SK-N-SH (cell line): ENCODE results near the gene SUSD3. TPM values are rescaled to one million over a fixed set of nuclear protein-coding genes. Genes with fewer than 3 reads are reported as not detected.

ENCODE experiments used
- CTCF ChIA-PET: fragments of 300-600, 350-600 bp; formaldehyde crosslinking; extraction: SDS; loops from one replicate; lab custom pipeline; 2021; lab: Yijun Ruan, JAX
- POLR2A ChIA-PET: fragments of 350-600 bp; sonication (Branson Sonifier 250); formaldehyde crosslinking; extraction: SDS; loops from one replicate; lab custom pipeline; 2020; ENCODE audit warnings: antibody characterized with exemption, inconsistent platforms; lab: Yijun Ruan, JAX
- DNase-seq: peaks from one replicate; pipeline ENCODE4 v3.0.0; 2012
- H2AFZ ChIP-seq: fragments of 200-600 bp; sonication (generic); 2 replicates; pipeline ENCODE4 v1.8.1; 2016; ENCODE audit warnings: antibody characterized with exemption, mild to moderate bottlenecking, low read depth
- H3F3A ChIP-seq: fragments of 200-600 bp; sonication (generic); replicated peaks from 2 replicates; pipeline ENCODE3; 2016; ENCODE audit warnings: antibody characterized with exemption, mild to moderate bottlenecking; ENCODE audit not compliant: insufficient read depth
- H3K27ac ChIP-seq, 2 experiments: fragments of 200-500 bp in 1 of 2; fragments of 200-600 bp in 1 of 2; sonication (Bioruptor generic) in 1 of 2; sonication (generic), shearing (Covaris generic) in 1 of 2; 2 replicates each; pipeline versions ENCODE4 v1.5.1 to v1.6.1; 2014 to 2016; ENCODE audit warnings: low read depth in 2 of 2, inconsistent platforms in 1 of 2, low read length in 1 of 2, mild to moderate bottlenecking in 1 of 2, mixed read lengths in 1 of 2
- H3K27me3 ChIP-seq: fragments of 200-600 bp; sonication (generic), shearing (Covaris generic); 2 replicates; pipeline ENCODE4 v1.6.1; 2016; ENCODE audit warnings: mixed run types; ENCODE audit not compliant: insufficient read depth
- H3K36me3 ChIP-seq, 2 experiments: fragments of 200-500 bp in 1 of 2; fragments of 200-600 bp in 1 of 2; sonication (Bioruptor generic) in 1 of 2; sonication (generic) in 1 of 2; replicated peaks in 1 of 2; 2 replicates each; pipeline versions ENCODE3 to v1.5.1; 2014 to 2016; ENCODE audit warnings: low read length in 1 of 2, mild to moderate bottlenecking in 1 of 2; ENCODE audit not compliant: insufficient read depth in 2 of 2, control insufficient read depth in 1 of 2
- H3K4me1 ChIP-seq, 2 experiments: fragments of 200-500 bp in 1 of 2; fragments of 200-600 bp in 1 of 2; sonication (Bioruptor generic) in 1 of 2; sonication (generic), shearing (Covaris generic) in 1 of 2; 2 replicates each; pipeline versions ENCODE4 v1.5.1 to v1.6.1; 2014 to 2016; ENCODE audit warnings: low read depth in 1 of 2, low read length in 1 of 2, mixed run types in 1 of 2; ENCODE audit not compliant: insufficient read depth in 2 of 2, control insufficient read depth in 1 of 2
- H3K4me2 ChIP-seq: fragments of 200-600 bp; sonication (generic), shearing (Covaris generic); 2 replicates; pipeline ENCODE4 v1.6.1; 2017; ENCODE audit warnings: mixed run types
- H3K4me3 ChIP-seq, 2 experiments: fragments of 200-500 bp in 1 of 2; fragments of 200-600 bp in 1 of 2; sonication (Bioruptor generic) in 1 of 2; sonication (generic), shearing (Covaris generic) in 1 of 2; 2 replicates each; pipeline versions ENCODE4 v1.5.1 to v1.8.1; 2014 to 2016; ENCODE audit warnings: low read depth in 2 of 2, inconsistent platforms in 1 of 2, low read length in 1 of 2, mild to moderate bottlenecking in 1 of 2, mixed read lengths in 1 of 2, moderate library complexity in 1 of 2
- H3K79me2 ChIP-seq: fragments of 200-600 bp; sonication (generic); 2 replicates; pipeline ENCODE4 v1.8.1; 2017; ENCODE audit warnings: mild to moderate bottlenecking; ENCODE audit not compliant: insufficient read depth
- H3K9ac ChIP-seq: fragments of 200-600 bp; sonication (generic); 2 replicates; pipeline ENCODE4 v1.6.1; 2017; ENCODE audit warnings: mixed run types
- H3K9me2 ChIP-seq: fragments of 200-600 bp; sonication (generic); 2 replicates; pipeline ENCODE4 v1.6.1; 2017; ENCODE audit warnings: mixed run types
- H3K9me3 ChIP-seq: fragments of 200-600 bp; sonication (generic); 2 replicates; pipeline ENCODE4 v1.6.1; 2017; ENCODE audit warnings: mixed run types, mild to moderate bottlenecking, moderate library complexity
- H4K20me1 ChIP-seq: fragments of 200-600 bp; sonication (generic); 2 replicates; pipeline ENCODE4 v1.6.1; 2017; ENCODE audit warnings: mild to moderate bottlenecking, mixed run types; ENCODE audit not compliant: insufficient read depth
- EZH2phosphoT487 ChIP-seq: fragments of 200-600 bp; sonication (generic); IDR thresholded peaks from 2 replicates; pipeline ENCODE4 v1.6.1; 2017; ENCODE audit warnings: low read depth, mixed run types, mild to moderate bottlenecking, antibody characterized with exemption, moderate library complexity, borderline replicate concordance
- FOXM1 ChIP-seq: IDR thresholded peaks from 2 replicates; pipeline ENCODE4 v1.4.0; 2012; ENCODE audit warnings: low read depth, mild to moderate bottlenecking
- JUND ChIP-seq: IDR thresholded peaks from 2 replicates; pipeline ENCODE4 v1.4.0; 2012
- MEF2A ChIP-seq: IDR thresholded peaks from 2 replicates; pipeline ENCODE4 v1.4.0; 2012; ENCODE audit warnings: low read depth, borderline replicate concordance
- NRF1 ChIP-seq: IDR thresholded peaks from 2 replicates; pipeline ENCODE4 v1.6.1; 2012; ENCODE audit warnings: low read depth, mild to moderate bottlenecking, low read length
- RCOR1 ChIP-seq: fragments of 150-350 bp; IDR thresholded peaks from 2 replicates; pipeline ENCODE4 v1.6.1; 2017; ENCODE audit warnings: antibody characterized with exemption, low read length
- SIN3A ChIP-seq: IDR thresholded peaks from 2 replicates; pipeline ENCODE4 v1.6.1; 2012; ENCODE audit warnings: low read depth, mild to moderate bottlenecking, low read length, moderate library complexity, borderline replicate concordance
- SMC3 ChIP-seq: IDR thresholded peaks from 2 replicates; pipeline ENCODE4 v1.6.1; 2012; ENCODE audit warnings: low read depth, low read length, improper control_type of control experiment
- TCF12 ChIP-seq: IDR thresholded peaks from 2 replicates; pipeline ENCODE4 v1.4.0; 2012
- WGBS: methylation state at CpG from one replicate; pipeline ENCODE4 v1.1.6; 2017; ENCODE audit warnings: low lambda C conversion rate; 5-methylcytosine and 5-hydroxymethylcytosine counted together
- polyA plus RNA-seq, 3 experiments: library from polyadenylated mRNA; depleted of rRNA; stranded (reverse); fragments of >200 nt; gene quantifications; 2 replicates each; pipeline ENCODE4 v1.2.3, GENCODE V29; 2012
- TF ChIP-seq, protein P1 (sequence below): IDR thresholded peaks from 2 replicates; pipeline ENCODE4 v1.4.0; 2012; ENCODE audit warnings: low read depth
- TF ChIP-seq, protein P2 (sequence below): fragments of 200-600 bp; sonication (generic); IDR thresholded peaks from 2 replicates; pipeline ENCODE4 v1.6.1; 2017; ENCODE audit warnings: antibody characterized with exemption, mild to moderate bottlenecking, moderate library complexity

The SUSD3 gene
- polyA plus RNA-seq, 1 of the 3 experiments (the other 2 are of a cell fraction): 0.49 TPM

GRCh38 chr9:93065135-93065720 is 6.7 kb downstream of the SUSD3 start:
- Histone ChIP-seq H3K9me2 (no peaks in the 10 kb centered on the region), H3K36me3 (no peaks in the 10 kb centered on the region), H3K27me3 (no peaks in the 10 kb centered on the region), H3K27ac (no peak overlapping the region), H3F3A (no peaks in the 10 kb centered on the region), H3K9ac (no peak overlapping the region), H4K20me1 (no peaks in the 10 kb centered on the region), H3K4me3 (no peak overlapping the region), H3K4me1 (no peaks in the 10 kb centered on the region; a peak in 1 of 4 replicates), H3K4me2 (no peak overlapping the region), H2AFZ (no peak overlapping the region), H3K9me3 (no peaks in the 10 kb centered on the region), H3K79me2 (no peaks in the 10 kb centered on the region)
- TF ChIP-seq FOXM1 (no peak), EZH2phosphoT487 (no peak), SMC3 (no peak), SIN3A (no peak), TCF12 (no peak), MEF2A (no peak), JUND (no peak), RCOR1 (no peak)
- TF ChIP-seq, protein P1, sequence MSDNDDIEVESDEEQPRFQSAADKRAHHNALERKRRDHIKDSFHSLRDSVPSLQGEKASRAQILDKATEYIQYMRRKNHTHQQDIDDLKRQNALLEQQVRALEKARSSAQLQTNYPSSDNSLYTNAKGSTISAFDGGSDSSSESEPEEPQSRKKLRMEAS: no peak
- TF ChIP-seq, protein P2, sequence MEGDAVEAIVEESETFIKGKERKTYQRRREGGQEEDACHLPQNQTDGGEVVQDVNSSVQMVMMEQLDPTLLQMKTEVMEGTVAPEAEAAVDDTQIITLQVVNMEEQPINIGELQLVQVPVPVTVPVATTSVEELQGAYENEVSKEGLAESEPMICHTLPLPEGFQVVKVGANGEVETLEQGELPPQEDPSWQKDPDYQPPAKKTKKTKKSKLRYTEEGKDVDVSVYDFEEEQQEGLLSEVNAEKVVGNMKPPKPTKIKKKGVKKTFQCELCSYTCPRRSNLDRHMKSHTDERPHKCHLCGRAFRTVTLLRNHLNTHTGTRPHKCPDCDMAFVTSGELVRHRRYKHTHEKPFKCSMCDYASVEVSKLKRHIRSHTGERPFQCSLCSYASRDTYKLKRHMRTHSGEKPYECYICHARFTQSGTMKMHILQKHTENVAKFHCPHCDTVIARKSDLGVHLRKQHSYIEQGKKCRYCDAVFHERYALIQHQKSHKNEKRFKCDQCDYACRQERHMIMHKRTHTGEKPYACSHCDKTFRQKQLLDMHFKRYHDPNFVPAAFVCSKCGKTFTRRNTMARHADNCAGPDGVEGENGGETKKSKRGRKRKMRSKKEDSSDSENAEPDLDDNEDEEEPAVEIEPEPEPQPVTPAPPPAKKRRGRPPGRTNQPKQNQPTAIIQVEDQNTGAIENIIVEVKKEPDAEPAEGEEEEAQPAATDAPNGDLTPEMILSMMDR: no peak
- DNase-seq: no peak
- CTCF ChIA-PET: interaction anchor here (1.3 kb wide), 1 partner anchor 62 kb away, joined by 3 read pairs; no protein-coding TSS in a partner anchor
- POLR2A ChIA-PET: no interaction called here
- WGBS: 85% methylated on average over 12 of the region's 15 CpGs

DNA sequence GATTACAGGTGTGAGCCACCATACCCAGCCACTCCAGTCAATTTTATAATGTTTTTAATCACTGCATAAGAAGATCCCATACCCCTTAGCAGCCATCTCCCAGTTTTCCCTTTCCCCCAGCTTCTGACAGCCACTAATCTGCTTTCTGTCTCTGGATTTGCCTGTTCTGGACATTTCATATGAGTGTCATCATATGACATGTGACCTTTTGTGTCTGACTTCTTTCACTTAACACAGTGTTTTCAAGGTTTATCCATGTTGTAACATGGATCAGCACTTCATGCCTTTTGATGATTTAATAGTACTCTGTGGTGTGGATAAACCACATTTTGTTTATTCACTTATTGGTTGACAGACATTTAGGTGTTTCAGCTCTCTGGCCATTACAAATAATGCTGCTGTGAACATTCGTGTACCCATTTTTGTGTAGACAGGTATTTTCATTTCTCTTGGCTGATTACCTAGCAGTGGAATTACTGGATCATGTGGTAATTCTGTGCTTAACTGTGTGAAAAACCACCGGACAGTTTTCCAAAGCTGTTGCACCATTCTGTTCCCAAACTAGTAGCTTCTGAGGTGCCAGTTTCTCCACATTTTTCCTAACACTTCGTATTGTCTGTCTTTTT is 8.6 kb downstream of the SUSD3 start:
- H3K4me3 ChIP-seq: no peak overlapping the region
- no peaks in the 10 kb centered on the region for H3K9me2 ChIP-seq
- POLR2A ChIA-PET: no interaction called here
- 58% methylated on average over 3 of the region's 3 CpGs for WGBS
- no peaks in the 10 kb centered on the region for H3K27me3 ChIP-seq
- no peak overlapping the region for H3K4me2 ChIP-seq
- H3K36me3 ChIP-seq: no peaks in the 10 kb centered on the region
- H3K9ac ChIP-seq: no peak overlapping the region
- no peak for DNase-seq
- no peaks in the 10 kb centered on the region for H4K20me1 ChIP-seq
- CTCF ChIA-PET: no interaction called here
- peaks cover 0 to 9% of the 10 kb centered on the region in 2 experiments; a peak in 1 of 4 replicates for H3K4me1 ChIP-seq
- no peaks in the 10 kb centered on the region for H3K79me2 ChIP-seq
- H3K27ac ChIP-seq: no peak overlapping the region
- TF ChIP-seq NRF1: no peak
- H3K9me3 ChIP-seq: no peaks in the 10 kb centered on the region
- no peak overlapping the region for H2AFZ ChIP-seq
- no peaks in the 10 kb centered on the region for H3F3A ChIP-seq
